GM21529 (cell line): ENCODE measurements around the gene SH3GL3.

Experiments used
- ATAC-seq: cut with Tn5 transposase; IDR thresholded peaks from one replicate; pipeline ENCODE4 v1.9.1; 2021; ENCODE audit not compliant: unreplicated experiment

Gene SH3GL3

GRCh38 chr15:83658430-83659416 is 211.6 kb downstream of the SH3GL3 start:
- ATAC-seq, result no peak

DNA sequence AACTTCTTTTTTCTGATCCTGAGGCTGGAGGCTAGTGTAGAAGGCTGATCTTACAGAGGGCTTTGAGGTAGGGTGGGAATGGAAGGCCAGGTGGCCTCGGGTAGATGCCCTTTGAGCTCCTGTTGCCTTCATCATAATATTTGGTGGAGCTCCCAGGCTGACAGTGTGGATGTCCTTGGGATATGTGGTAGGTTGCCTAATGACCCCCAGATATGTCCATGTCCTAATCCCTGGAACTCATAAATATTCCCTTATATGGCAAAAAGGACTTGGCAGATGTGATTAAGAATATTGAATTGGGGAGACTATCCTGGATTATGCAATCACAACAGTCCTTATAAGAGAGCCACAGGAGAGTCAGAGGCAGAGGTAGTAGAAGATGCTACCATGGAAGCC is 212.3 kb downstream of the SH3GL3 start:
- no peak for ATAC-seq

DNA sequence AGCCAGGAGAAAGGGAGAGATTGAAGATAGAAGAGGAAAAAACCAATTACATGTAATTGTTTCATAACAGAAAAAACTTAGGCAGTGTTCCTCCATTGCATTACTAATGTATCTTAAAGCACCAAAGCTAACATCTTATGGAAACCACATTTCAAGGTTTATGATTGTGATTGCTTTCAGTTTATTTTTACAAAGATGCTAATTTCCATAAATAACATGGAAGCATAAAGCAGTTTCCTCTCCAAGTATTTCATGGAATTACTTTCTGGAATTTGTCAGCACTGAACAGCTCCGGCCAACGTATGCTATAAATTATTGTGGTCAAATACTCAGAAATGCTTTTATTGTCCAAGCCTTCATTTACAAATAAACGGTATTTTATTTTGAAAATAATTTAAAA is 218.3 kb downstream of the SH3GL3 start:
- ATAC-seq, result no peak
